ENCODE results near the gene LLGL2.

GRCh38 chr17:75523647-75524046 is 1.9 kb upstream of the LLGL2 start:
- TF ChIP-seq CTCF (IDR thresholded peaks at IDR 0.05; ENCODE audit: low read depth, low read length) (no peak), POLR2A (IDR thresholded peaks at IDR 0.05; ENCODE audit: extremely low read depth, insufficient read length) (no peak), MYC (IDR thresholded peaks at IDR 0.05; ENCODE audit: low read depth, low read length) (no peak)

All from NB4 (cell line).